A673 (cell line): Measurements from ENCODE around the gene RIC8A.

Experiments
- EZH2 ChIP-seq: fragments of 200-600 bp; sonication (generic); IDR thresholded peaks from 2 replicates; pipeline ENCODE4 v1.6.1; 2017; ENCODE audit warnings: borderline replicate concordance, low read depth, mild to moderate bottlenecking, mixed read lengths, antibody characterized with exemption, low read length; ENCODE audit not compliant: poor library complexity, severe bottlenecking
- TF ChIP-seq, protein P1 (sequence below): fragments of 300-800, 200-600 bp; sonication (generic); conservative IDR thresholded peaks from 2 replicates; pipeline ENCODE4 v1.5.1; 2017; ENCODE audit warnings: low read depth, mild to moderate bottlenecking, antibody characterized with exemption, low read length, moderate library complexity, mixed read lengths

GRCh38 chr11:227824-228379 is 20.4 kb downstream of the RIC8A start:
- TF ChIP-seq, protein P1, sequence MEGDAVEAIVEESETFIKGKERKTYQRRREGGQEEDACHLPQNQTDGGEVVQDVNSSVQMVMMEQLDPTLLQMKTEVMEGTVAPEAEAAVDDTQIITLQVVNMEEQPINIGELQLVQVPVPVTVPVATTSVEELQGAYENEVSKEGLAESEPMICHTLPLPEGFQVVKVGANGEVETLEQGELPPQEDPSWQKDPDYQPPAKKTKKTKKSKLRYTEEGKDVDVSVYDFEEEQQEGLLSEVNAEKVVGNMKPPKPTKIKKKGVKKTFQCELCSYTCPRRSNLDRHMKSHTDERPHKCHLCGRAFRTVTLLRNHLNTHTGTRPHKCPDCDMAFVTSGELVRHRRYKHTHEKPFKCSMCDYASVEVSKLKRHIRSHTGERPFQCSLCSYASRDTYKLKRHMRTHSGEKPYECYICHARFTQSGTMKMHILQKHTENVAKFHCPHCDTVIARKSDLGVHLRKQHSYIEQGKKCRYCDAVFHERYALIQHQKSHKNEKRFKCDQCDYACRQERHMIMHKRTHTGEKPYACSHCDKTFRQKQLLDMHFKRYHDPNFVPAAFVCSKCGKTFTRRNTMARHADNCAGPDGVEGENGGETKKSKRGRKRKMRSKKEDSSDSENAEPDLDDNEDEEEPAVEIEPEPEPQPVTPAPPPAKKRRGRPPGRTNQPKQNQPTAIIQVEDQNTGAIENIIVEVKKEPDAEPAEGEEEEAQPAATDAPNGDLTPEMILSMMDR, result no peak
- TF ChIP-seq EZH2, result no peak
